ENCODE results near the gene THRSP. TPM values are rescaled to one million over a fixed set of nuclear protein-coding genes. Genes with fewer than 3 reads are reported as not detected.

THRSP gene
- total RNA-seq, 4 donors from 2014 or later, result 24.8 to 228 (median 81.8) TPM

GRCh38 chr11:78080818-78081495 lies 17.3 kb downstream of the THRSP start:
- TF ChIP-seq CTCF (IDR thresholded peaks at IDR 0.05; ENCODE audit: low read depth), result no peak

GRCh38 chr11:78081583-78081982 lies 17.9 kb downstream of the THRSP start:
- no peak for TF ChIP-seq CTCF (IDR thresholded peaks at IDR 0.05; ENCODE audit: low read depth)

- TF ChIP-seq CTCF (IDR thresholded peaks at IDR 0.05; ENCODE audit: low read depth), result no peak
These were observed 18.5 kb downstream of the THRSP start for GRCh38 chr11:78082146-78082545.

- TF ChIP-seq CTCF (IDR thresholded peaks at IDR 0.05; ENCODE audit: low read depth), result no peak
These were observed 19.4 kb downstream of the THRSP start for GRCh38 chr11:78083021-78083420.

- no peak for TF ChIP-seq CTCF (IDR thresholded peaks at IDR 0.05; ENCODE audit: low read depth)
These were observed 22.3 kb downstream of the THRSP start for GRCh38 chr11:78085972-78086371.

- no peak for TF ChIP-seq CTCF (IDR thresholded peaks at IDR 0.05; ENCODE audit: low read depth)
These were observed 30.6 kb downstream of the THRSP start for GRCh38 chr11:78094250-78094649.

- TF ChIP-seq CTCF (IDR thresholded peaks at IDR 0.05; ENCODE audit: low read depth), result no peak
These were observed 34.2 kb downstream of the THRSP start for GRCh38 chr11:78097666-78098385.

Measured in subcutaneous adipose tissue (tissue), 4 donors.